Fibroblast of mammary gland (primary cell): ENCODE data around the gene JAZF1.

Source experiments
- DNase-seq: peaks from one replicate; pipeline ENCODE4 v3.0.0-alpha.2; 2010; ENCODE audit warnings: low read depth
- H3K4me3 ChIP-seq: 2 replicates; pipeline ENCODE4 v1.5.1; 2011; ENCODE audit warnings: low read depth, mild to moderate bottlenecking, low read length, moderate library complexity; ENCODE audit not compliant: control insufficient read depth
- CTCF ChIP-seq: conservative IDR thresholded peaks from 2 replicates; pipeline ENCODE4 v1.5.1; 2011; ENCODE audit warnings: low read depth, low read length, inconsistent platforms; ENCODE audit not compliant: control insufficient read depth, insufficient read depth

Gene JAZF1

GRCh38 chr7:28176174-28176573 lies 4.4 kb downstream of the JAZF1 start:
- no peak for TF ChIP-seq CTCF
- DNase-seq = peak; percentile 32
- no peak overlapping the region for H3K4me3 ChIP-seq

- DNase-seq = no peak
- no peak for TF ChIP-seq CTCF
- H3K4me3 ChIP-seq = no peak overlapping the region
Observed at GRCh38 chr7:28174901-28175661, 5.5 kb downstream of the JAZF1 start.

- no peak for DNase-seq
- TF ChIP-seq CTCF = no peak
Observed at GRCh38 chr7:28174442-28174841, 6.2 kb downstream of the JAZF1 start.

GRCh38 chr7:28173531-28173930 lies 7.1 kb downstream of the JAZF1 start:
- no peak for TF ChIP-seq CTCF
- no peak for DNase-seq
- no peak overlapping the region for H3K4me3 ChIP-seq

More at GRCh38 chr7:28174442-28174841, 6.2 kb downstream of the JAZF1 start:
- H3K4me3 ChIP-seq = no peak overlapping the region

GRCh38 chr7:28172958-28173357 lies 7.6 kb downstream of the JAZF1 start:
- no peak for TF ChIP-seq CTCF
- H3K4me3 ChIP-seq = no peak overlapping the region

GRCh38 chr7:28170701-28171100 lies 9.9 kb downstream of the JAZF1 start:
- H3K4me3 ChIP-seq = no peak overlapping the region
- TF ChIP-seq CTCF = no peak
- DNase-seq = no peak

More at GRCh38 chr7:28172958-28173357, 7.6 kb downstream of the JAZF1 start:
- no peak for DNase-seq
